ENCODE measurements around the gene CLDND1. TPM values are rescaled to one million over a fixed set of nuclear protein-coding genes. Genes with fewer than 3 reads are reported as not detected.

CLDND1 gene
- total RNA-seq, 1 donor from 2014 or later: 90.9 TPM

GRCh38 chr3:98536456-98537017, 13.8 kb upstream of the CLDND1 start:
- TF ChIP-seq CTCF (IDR thresholded peaks at IDR 0.05): no peak
- Histone ChIP-seq H3K4me1 (no peaks in the 10 kb centered on the region), H3K27ac (no peak overlapping the region), H3K9me3 (no peaks in the 10 kb centered on the region), H3K4me3 (no peak overlapping the region), H3K36me3 (no peaks in the 10 kb centered on the region), H3K27me3 (no peaks in the 10 kb centered on the region)
- no peak for ATAC-seq
- intact Hi-C loops (cut with DNase I): no loop called here
- DNase-seq: no peak

- DNase-seq: no peak
- intact Hi-C loops (cut with DNase I): no loop called here
- H3K4me3 ChIP-seq: no peak overlapping the region
- H3K9me3 ChIP-seq: no peaks in the 10 kb centered on the region
- H3K36me3 ChIP-seq: no peaks in the 10 kb centered on the region
- TF ChIP-seq CTCF (IDR thresholded peaks at IDR 0.05): no peak
- H3K27ac ChIP-seq: no peak overlapping the region
- no peaks in the 10 kb centered on the region for H3K4me1 ChIP-seq
- H3K27me3 ChIP-seq: no peaks in the 10 kb centered on the region
- ATAC-seq: no peak
Observed at GRCh38 chr3:98534734-98535133, 12.0 kb upstream of the CLDND1 start.

- DNase-seq (no peak), ATAC-seq (no peak)
- H3K4me1 ChIP-seq: no peaks in the 10 kb centered on the region
- H3K36me3 ChIP-seq: no peaks in the 10 kb centered on the region
- H3K9me3 ChIP-seq: no peaks in the 10 kb centered on the region
- H3K27me3 ChIP-seq: no peaks in the 10 kb centered on the region
- intact Hi-C loops (cut with DNase I): no loop called here
- TF ChIP-seq CTCF (IDR thresholded peaks at IDR 0.05): no peak
- H3K27ac ChIP-seq: no peak overlapping the region
- peak overlapping the region; percentile 14 for H3K4me3 ChIP-seq
Observed at GRCh38 chr3:98534168-98534567, 11.5 kb upstream of the CLDND1 start.

GRCh38 chr3:98532709-98533571, 10.2 kb upstream of the CLDND1 start:
- Histone ChIP-seq H3K27me3 (no peaks in the 10 kb centered on the region), H3K4me1 (no peaks in the 10 kb centered on the region), H3K4me3 (peak overlapping the region; percentile 6), H3K27ac (no peak overlapping the region), H3K36me3 (no peaks in the 10 kb centered on the region), H3K9me3 (no peaks in the 10 kb centered on the region)
- DNase-seq: no peak
- no peak for TF ChIP-seq CTCF (IDR thresholded peaks at IDR 0.05)
- ATAC-seq: no peak
- intact Hi-C loops (cut with DNase I): no loop called here

- DNase-seq: no peak
- Histone ChIP-seq H3K36me3 (no peaks in the 10 kb centered on the region), H3K4me1 (no peaks in the 10 kb centered on the region), H3K27me3 (no peaks in the 10 kb centered on the region), H3K27ac (no peak overlapping the region), H3K4me3 (peak overlapping the region; percentile 6), H3K9me3 (no peaks in the 10 kb centered on the region)
- ATAC-seq: no peak
- intact Hi-C loops (cut with DNase I): no loop called here
- TF ChIP-seq CTCF (IDR thresholded peaks at IDR 0.05): no peak
Observed at GRCh38 chr3:98532275-98532637, 9.6 kb upstream of the CLDND1 start.
